Activated CD8-positive, alpha-beta T cell treated with anti-CD3 and anti-CD28 coated beads, Interleukin-2, amount 10 ng/mL, durations not matched to agents 7 days and 5 days (primary cell): ENCODE results near the gene OR5K3. TPM values are rescaled to one million over a fixed set of nuclear protein-coding genes. Genes with fewer than 3 reads are reported as not detected.
A peak's percentile ranks its signal among the peaks of the same experiment; 100 is the strongest.
"Not testable (repeated sequence)": the region's sequence is repeated elsewhere in the genome, so short reads cannot be mapped to it uniquely, and the experiment has no call there.

Source experiments
- ATAC-seq: fragments of 150-1000 bp; cut with Tn5 transposase; one replicate; pipeline ENCODE4 v1.10.0; 2021; ENCODE audit warnings: moderate library complexity
- CTCF ChIA-PET: fragments of 350-600 bp; sonication (Branson Sonifier 250); formaldehyde crosslinking; loops from one replicate; lab custom pipeline; 2021; ENCODE audit warnings: antibody characterized with exemption; lab: Charles Lee
- POLR2A ChIA-PET: fragments of 350-600 bp; sonication (Branson Sonifier 250); formaldehyde crosslinking; loops from one replicate; lab custom pipeline; 2021; ENCODE audit warnings: antibody characterized with exemption; lab: Charles Lee
- DNase-seq: peaks from one replicate; pipeline ENCODE4 v3.0.0-alpha.2; 2020
- H3K27ac Mint-ChIP-seq: one replicate; pipeline ENCODE4 v1.8.0; 2021; ENCODE audit warnings: mild to moderate bottlenecking, mixed read lengths
- H3K27me3 Mint-ChIP-seq: one replicate; pipeline ENCODE4 v1.8.0; 2021; ENCODE audit warnings: low read depth, mixed read lengths
- H3K36me3 Mint-ChIP-seq: one replicate; pipeline ENCODE4 v1.8.0; 2021; ENCODE audit warnings: low read depth, mixed read lengths
- H3K4me1 Mint-ChIP-seq: one replicate; pipeline ENCODE4 v1.8.0; 2021; ENCODE audit warnings: low read depth, mixed read lengths
- H3K4me3 Mint-ChIP-seq: one replicate; pipeline ENCODE4 v1.8.0; 2021; ENCODE audit warnings: mild to moderate bottlenecking, mixed read lengths
- H3K9me3 Mint-ChIP-seq: one replicate; pipeline ENCODE4 v1.8.0; 2022; ENCODE audit warnings: mixed read lengths; ENCODE audit not compliant: insufficient read depth
- total RNA-seq, 2 experiments: library from RNA; stranded (reverse); gene quantifications; one replicate each; pipeline ENCODE4 v1.2.3, GENCODE V29; 2021

OR5K3 gene
- total RNA-seq, 2 experiments from 2014 or later: not detected

- DNase-seq (no peak), ATAC-seq (no peak)
- Mint-ChIP-seq H3K27me3 (peaks cover 26% of the 10 kb centered on the region), H3K4me3 (no peak overlapping the region), H3K36me3 (no peaks in the 10 kb centered on the region), H3K27ac (no peak overlapping the region), H3K4me1 (peaks cover 10% of the 10 kb centered on the region), H3K9me3 (peaks cover 4% of the 10 kb centered on the region)
- POLR2A ChIA-PET: no interaction called here
- CTCF ChIA-PET: no interaction called here
These were observed 18.6 kb upstream of the OR5K3 start for GRCh38 chr3:98371853-98372252.

GRCh38 chr3:98372445-98372844 is 18.0 kb upstream of the OR5K3 start:
- ChIA-PET CTCF (no interaction called here), POLR2A (no interaction called here)
- no peak for DNase-seq
- H3K4me3 Mint-ChIP-seq: no peak overlapping the region
- H3K9me3 Mint-ChIP-seq: no peaks in the 10 kb centered on the region
- H3K36me3 Mint-ChIP-seq: no peaks in the 10 kb centered on the region
- H3K27ac Mint-ChIP-seq: no peak overlapping the region
- no peak for ATAC-seq
- H3K4me1 Mint-ChIP-seq: peaks cover 10% of the 10 kb centered on the region
- H3K27me3 Mint-ChIP-seq: peaks cover 31% of the 10 kb centered on the region

- Mint-ChIP-seq H3K9me3 (no peaks in the 10 kb centered on the region), H3K27me3 (peaks cover 25% of the 10 kb centered on the region), H3K27ac (no peak overlapping the region), H3K4me1 (peaks cover 10% of the 10 kb centered on the region), H3K4me3 (no peak overlapping the region), H3K36me3 (no peaks in the 10 kb centered on the region)
- CTCF ChIA-PET: no interaction called here
- ATAC-seq (no peak), DNase-seq (no peak)
- POLR2A ChIA-PET: no interaction called here
These were observed 13.8 kb upstream of the OR5K3 start for GRCh38 chr3:98376631-98377030.

GRCh38 chr3:98388147-98388546 is 2.3 kb upstream of the OR5K3 start:
- H3K9me3 Mint-ChIP-seq: no peaks in the 10 kb centered on the region
- H3K27ac Mint-ChIP-seq: no peak overlapping the region
- H3K27me3 Mint-ChIP-seq: peaks cover 40% of the 10 kb centered on the region
- H3K36me3 Mint-ChIP-seq: no peaks in the 10 kb centered on the region
- CTCF ChIA-PET: no interaction called here
- ATAC-seq (no peak), DNase-seq (no peak)
- H3K4me1 Mint-ChIP-seq: no peaks in the 10 kb centered on the region
- POLR2A ChIA-PET: no interaction called here
- no peak overlapping the region for H3K4me3 Mint-ChIP-seq

- H3K27ac Mint-ChIP-seq: no peak overlapping the region
- ChIA-PET POLR2A (no interaction called here), CTCF (no interaction called here)
- DNase-seq: no peak
- peaks cover 31% of the 10 kb centered on the region for H3K27me3 Mint-ChIP-seq
- no peak overlapping the region for H3K4me3 Mint-ChIP-seq
- peaks cover 2% of the 10 kb centered on the region for H3K4me1 Mint-ChIP-seq
- ATAC-seq: no peak
- H3K9me3 Mint-ChIP-seq: peaks cover 16% of the 10 kb centered on the region
- peaks cover 17% of the 10 kb centered on the region for H3K36me3 Mint-ChIP-seq
These were observed 4.6 kb downstream of the OR5K3 start for GRCh38 chr3:98395101-98395500.

- POLR2A ChIA-PET, ATAC-seq, DNase-seq, CTCF ChIA-PET, H3K4me3 Mint-ChIP-seq, H3K27ac Mint-ChIP-seq: not testable (repeated sequence)
- peaks cover 27% of the 10 kb centered on the region for H3K9me3 Mint-ChIP-seq
- peaks cover 21% of the 10 kb centered on the region for H3K27me3 Mint-ChIP-seq
- H3K4me1 Mint-ChIP-seq: peaks cover 15% of the 10 kb centered on the region
- H3K36me3 Mint-ChIP-seq: peaks cover 27% of the 10 kb centered on the region
These were observed 6.0 kb downstream of the OR5K3 start for GRCh38 chr3:98396482-98396881.

- DNase-seq (no peak), ATAC-seq (no peak)
- ChIA-PET POLR2A (no interaction called here), CTCF (no interaction called here)
- peaks cover 16% of the 10 kb centered on the region for H3K27me3 Mint-ChIP-seq
- H3K9me3 Mint-ChIP-seq: peaks cover 34% of the 10 kb centered on the region
- no peak overlapping the region for H3K4me3 Mint-ChIP-seq
- H3K4me1 Mint-ChIP-seq: peaks cover 30% of the 10 kb centered on the region
- peaks cover 42% of the 10 kb centered on the region for H3K36me3 Mint-ChIP-seq
- H3K27ac Mint-ChIP-seq: no peak overlapping the region
These were observed 8.0 kb downstream of the OR5K3 start for GRCh38 chr3:98398513-98398912.

GRCh38 chr3:98402507-98402906 is 12.0 kb downstream of the OR5K3 start:
- H3K4me1 Mint-ChIP-seq: peaks cover 34% of the 10 kb centered on the region
- peak overlapping the region; percentile 51 for H3K27ac Mint-ChIP-seq
- ChIA-PET POLR2A (no interaction called here), CTCF (no interaction called here)
- peaks cover 12% of the 10 kb centered on the region for H3K27me3 Mint-ChIP-seq
- ATAC-seq (no peak), DNase-seq (peak; percentile 25)
- H3K36me3 Mint-ChIP-seq: peaks cover 57% of the 10 kb centered on the region
- no peak overlapping the region for H3K4me3 Mint-ChIP-seq
- peaks cover 60% of the 10 kb centered on the region for H3K9me3 Mint-ChIP-seq

- H3K27me3 Mint-ChIP-seq: peaks cover 11% of the 10 kb centered on the region
- POLR2A ChIA-PET: no interaction called here
- H3K27ac Mint-ChIP-seq: no peak overlapping the region
- CTCF ChIA-PET: no interaction called here
- peaks cover 34% of the 10 kb centered on the region for H3K4me1 Mint-ChIP-seq
- ATAC-seq: no peak
- peaks cover 54% of the 10 kb centered on the region for H3K9me3 Mint-ChIP-seq
- H3K36me3 Mint-ChIP-seq: peaks cover 54% of the 10 kb centered on the region
- DNase-seq: no peak
- H3K4me3 Mint-ChIP-seq: no peak overlapping the region
These were observed 13.5 kb downstream of the OR5K3 start for GRCh38 chr3:98404010-98404409.

- H3K27me3 Mint-ChIP-seq: peaks cover 11% of the 10 kb centered on the region
- ATAC-seq (no peak), DNase-seq (no peak)
- peaks cover 40% of the 10 kb centered on the region for H3K36me3 Mint-ChIP-seq
- H3K4me1 Mint-ChIP-seq: peaks cover 23% of the 10 kb centered on the region
- ChIA-PET POLR2A (no interaction called here), CTCF (interaction anchor here (1.2 kb wide), 1 partner anchor 35 kb away, joined by 3 read pairs; no protein-coding TSS in a partner anchor)
- no peak overlapping the region for H3K4me3 Mint-ChIP-seq
- no peak overlapping the region for H3K27ac Mint-ChIP-seq
- H3K9me3 Mint-ChIP-seq: peaks cover 45% of the 10 kb centered on the region
These were observed 15.6 kb downstream of the OR5K3 start for GRCh38 chr3:98406034-98406433.

GRCh38 chr3:98432575-98432974 is 42.1 kb downstream of the OR5K3 start:
- Mint-ChIP-seq H3K27me3 (peaks cover 7% of the 10 kb centered on the region), H3K36me3 (peaks cover 4% of the 10 kb centered on the region), H3K9me3 (peaks cover 16% of the 10 kb centered on the region), H3K4me1 (no peaks in the 10 kb centered on the region), H3K27ac (no peak overlapping the region), H3K4me3 (no peak overlapping the region)
- CTCF ChIA-PET: no interaction called here
- POLR2A ChIA-PET: no interaction called here
- no peak for DNase-seq
- ATAC-seq: no peak

- Mint-ChIP-seq H3K27ac (no peak overlapping the region), H3K36me3 (peaks cover 4% of the 10 kb centered on the region), H3K27me3 (peaks cover 12% of the 10 kb centered on the region), H3K4me1 (no peaks in the 10 kb centered on the region), H3K4me3 (no peak overlapping the region), H3K9me3 (peaks cover 16% of the 10 kb centered on the region)
- POLR2A ChIA-PET: no interaction called here
- ATAC-seq: no peak
- no peak for DNase-seq
- CTCF ChIA-PET: no interaction called here
These were observed 43.3 kb downstream of the OR5K3 start for GRCh38 chr3:98433764-98434163.

- Mint-ChIP-seq H3K9me3 (peaks cover 15% of the 10 kb centered on the region), H3K4me3 (no peak overlapping the region), H3K36me3 (peaks cover 4% of the 10 kb centered on the region), H3K4me1 (no peaks in the 10 kb centered on the region), H3K27ac (no peak overlapping the region), H3K27me3 (peaks cover 12% of the 10 kb centered on the region)
- ATAC-seq: no peak
- no peak for DNase-seq
- POLR2A ChIA-PET: no interaction called here
- CTCF ChIA-PET: no interaction called here
These were observed 43.9 kb downstream of the OR5K3 start for GRCh38 chr3:98434412-98434811.
